PC-9 (cell line): ENCODE data around the gene RAB29. TPM values are rescaled to one million over a fixed set of nuclear protein-coding genes. Genes with fewer than 3 reads are reported as not detected.
"Not testable (repeated sequence)": the region's sequence is repeated elsewhere in the genome, so short reads cannot be mapped to it uniquely, and the experiment has no call there.

ENCODE experiments used
- Bru-seq: library from RNA; stranded (reverse); fragments of 400-500 nt; gene quantifications from one replicate; lab custom pipeline; 2021; lab: Mats Ljungman, UMichigan
- BruChase-seq, 2 experiments: library from RNA; stranded (reverse); fragments of 400-500 nt; gene quantifications; one replicate each; lab custom pipeline; 2021; lab: Mats Ljungman, UMichigan
- BruUV-seq: library from RNA; stranded (reverse); fragments of 400-500 nt; replicated peaks from 2 replicates; lab custom pipeline; 2021; lab: Mats Ljungman, UMichigan
- CTCF ChIA-PET: fragments of 300-600 bp; sonication (Branson Sonifier 250); formaldehyde crosslinking; loops from one replicate; lab custom pipeline; 2022; ENCODE audit warnings: antibody characterized with exemption; lab: Charles Lee
- POLR2A ChIA-PET: fragments of 300-600 bp; sonication (Branson Sonifier 250); formaldehyde crosslinking; loops from one replicate; lab custom pipeline; 2022; ENCODE audit warnings: antibody characterized with exemption; ENCODE audit not compliant: unreplicated experiment; lab: Charles Lee
- DNase-seq, 2 experiments: peaks; one replicate each; pipeline versions ENCODE4 v3.0.0 to v3.0.0-alpha.2; 2015 to 2022; ENCODE audit warnings: mixed read lengths in 1 of 2
- H2AFZ ChIP-seq: fragments of 200-600 bp; sonication (generic); 2 replicates; pipeline ENCODE4 v1.8.1; 2017; ENCODE audit warnings: antibody characterized with exemption
- H3F3A ChIP-seq: fragments of 200-600 bp; sonication (generic); 2 replicates; pipeline ENCODE4 v1.8.1; 2017; ENCODE audit warnings: antibody characterized with exemption, mild to moderate bottlenecking, low read depth; ENCODE audit not compliant: insufficient read depth
- H3K27ac ChIP-seq: fragments of 200-600 bp; sonication (generic); 2 replicates; pipeline ENCODE4 v1.6.1; 2016; ENCODE audit warnings: mixed run types
- H3K27me3 ChIP-seq: fragments of 200-600 bp; sonication (generic); 2 replicates; pipeline ENCODE4 v1.6.1; 2016; ENCODE audit warnings: low read depth, mixed run types; ENCODE audit not compliant: insufficient read depth
- H3K36me3 ChIP-seq: fragments of 200-600 bp; sonication (generic); 2 replicates; pipeline ENCODE4 v1.6.1; 2016; ENCODE audit warnings: low read depth, mixed run types
- H3K4me1 ChIP-seq: fragments of 200-600 bp; sonication (generic); replicated peaks from 2 replicates; pipeline ENCODE4 v1.6.1; 2016; ENCODE audit warnings: mixed run types; ENCODE audit not compliant: insufficient read depth
- H3K4me2 ChIP-seq: fragments of 200-600 bp; sonication (generic); 2 replicates; pipeline ENCODE4 v1.6.1; 2017; ENCODE audit warnings: mixed run types
- H3K4me3 ChIP-seq: fragments of 200-600 bp; sonication (generic); 2 replicates; pipeline ENCODE4 v1.6.1; 2016; ENCODE audit warnings: mixed run types
- H3K79me2 ChIP-seq: fragments of 200-600 bp; sonication (generic); 2 replicates; pipeline ENCODE4 v1.6.1; 2017; ENCODE audit warnings: low read depth, mixed run types
- H3K9me2 ChIP-seq: fragments of 200-600 bp; sonication (generic); 2 replicates; pipeline ENCODE4 v1.8.1; 2017; ENCODE audit warnings: mild to moderate bottlenecking; ENCODE audit not compliant: insufficient read depth
- H3K9me3 ChIP-seq: fragments of 200-600 bp; sonication (generic); 2 replicates; pipeline ENCODE4 v1.8.1; 2016; ENCODE audit warnings: low read depth; ENCODE audit not compliant: insufficient read depth
- H4K20me1 ChIP-seq: fragments of 200-600 bp; sonication (generic); 2 replicates; pipeline ENCODE4 v1.8.1; 2017; ENCODE audit not compliant: insufficient read depth
- CTCF ChIP-seq: fragments of 200-600 bp; sonication (generic); conservative IDR thresholded peaks from 2 replicates; pipeline ENCODE4 v1.6.1; 2017; ENCODE audit warnings: mixed run types, antibody characterized with exemption, mild to moderate bottlenecking, moderate library complexity
- EZH2 ChIP-seq: fragments of 200-600 bp; sonication (generic); IDR thresholded peaks from 2 replicates; pipeline ENCODE4 v1.8.0; 2017; ENCODE audit warnings: antibody characterized with exemption, low read depth
- intact Hi-C: fragments of 100-400 bp; cut with micrococcal nuclease; formaldehyde crosslinking; loops from one replicate; pipeline ENCODE4 v1.10.0; 2022; ENCODE audit not compliant: unreplicated experiment
- long read RNA-seq: library from polyadenylated mRNA; stranded (forward); transcript quantifications from one replicate; pipeline ENCODE4 v2.0.0, GENCODE V29; 2022
- total RNA-seq: library from RNA; stranded (reverse); gene quantifications from 2 replicates; pipeline ENCODE4 v1.2.3, GENCODE V29; 2021

The RAB29 gene
- total RNA-seq (10.4 and 11.1 TPM in 2 replicates), Bru-seq, nascent RNA (percentile 53 among the genes with signal in this experiment), BruChase-seq, experiment 1, labeled RNA remaining after a 2-hour chase (percentile 66 among the genes with signal in this experiment), BruChase-seq, experiment 2, labeled RNA remaining after a 6-hour chase (percentile 78 among the genes with signal in this experiment)
- long read RNA-seq, transcript RAB29-203 (5 exons, 1,157 nt): major isoform, 5 of 22 reads
- long read RNA-seq, partial matches to known transcripts: 4 of 22 reads
- long read RNA-seq, other reads (novel, unspliced or antisense): 9 of 22 reads

DNA sequence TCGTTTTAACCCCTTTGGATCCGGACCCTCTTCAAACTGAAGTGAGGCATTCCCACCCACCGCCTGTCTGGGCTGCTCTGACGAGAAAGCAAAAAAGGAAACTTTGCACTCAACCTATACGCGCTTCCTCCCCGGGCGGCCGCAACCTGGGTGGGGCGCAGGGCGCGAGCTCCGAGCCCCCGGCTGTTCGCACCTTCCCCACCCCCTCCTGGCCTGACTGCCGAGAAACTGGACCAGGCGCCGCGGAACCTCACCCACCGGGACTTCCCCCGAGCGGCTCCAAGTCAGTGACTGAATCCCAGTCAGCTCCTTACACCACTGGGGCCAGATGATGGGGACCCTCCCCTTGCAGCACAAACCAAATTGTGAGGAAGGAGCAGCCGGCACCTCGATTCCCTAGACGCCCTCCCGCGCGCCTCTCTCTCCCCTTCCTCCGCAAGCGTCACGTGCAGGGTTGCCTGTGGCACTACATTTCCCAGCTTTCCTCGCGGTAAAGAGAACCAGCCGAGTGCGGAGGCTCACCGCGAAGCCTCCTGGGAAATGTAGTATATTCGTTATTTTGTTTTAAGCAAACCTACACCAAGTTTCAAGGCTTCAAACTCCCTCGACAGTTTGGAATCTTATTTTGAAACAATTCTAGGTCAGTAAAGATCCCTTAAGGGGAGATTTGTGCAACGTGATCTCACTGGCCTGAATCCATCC lies at the start of gene RAB29:
Gene RAB29 (minus strand): TSS at position 468 of the 702 bp plus-strand sequence. CDS start 526 bp downstream, outside the sequence.
- Histone ChIP-seq H3K79me2 (no peaks in the 10 kb centered on the region), H4K20me1 (no peaks in the 10 kb centered on the region), H3F3A (no peaks in the 10 kb centered on the region), H3K27me3 (no peaks in the 10 kb centered on the region), H3K4me1 (peaks cover 8% of the 10 kb centered on the region), H3K4me2 (peak within 1 kb of the TSS; percentile 67), H3K27ac (no peak within 1 kb of the TSS), H3K9me2 (no peaks in the 10 kb centered on the region), H3K9me3 (no peaks in the 10 kb centered on the region), H3K36me3 (no peaks in the 10 kb centered on the region), H2AFZ (peak within 1 kb of the TSS; percentile 93), H3K4me3 (peak within 1 kb of the TSS; percentile 86)
- TF ChIP-seq CTCF (no peak), EZH2 (no peak)
- intact Hi-C loops: loop anchor here (2.0 kb wide), 1 partner anchor 24 kb away; the partner anchor contains the start of gene NUCKS1
- CTCF ChIA-PET: interaction anchor here (0.6 kb wide), 1 partner anchor 144 kb away, joined by 4 read pairs; no protein-coding TSS in a partner anchor
- no TSS peak for BruUV-seq
- peak; percentile 61 to 70 for DNase-seq
- POLR2A ChIA-PET: interaction anchor here (0.5 to 0.6 kb wide), 2 partner anchors 13 to 35 kb away, joined by 3 to 4 read pairs; no protein-coding TSS in a partner anchor

- BruUV-seq: no TSS peak
- H3K9me3 ChIP-seq: no peaks in the 10 kb centered on the region
- no peaks in the 10 kb centered on the region for H3K4me1 ChIP-seq
- no peaks in the 10 kb centered on the region for H3K9me2 ChIP-seq
- H3K4me3 ChIP-seq: no peak overlapping the region
- no peaks in the 10 kb centered on the region for H3K79me2 ChIP-seq
- H3K27me3 ChIP-seq: no peaks in the 10 kb centered on the region
- H2AFZ ChIP-seq: no peak overlapping the region
- DNase-seq: no peak
- no peak overlapping the region for H3K27ac ChIP-seq
- POLR2A ChIA-PET: no interaction called here
- H3K36me3 ChIP-seq: no peaks in the 10 kb centered on the region
- no peaks in the 10 kb centered on the region for H3F3A ChIP-seq
- CTCF ChIA-PET: no interaction called here
- intact Hi-C loops: no loop called here
- TF ChIP-seq CTCF (no peak), EZH2 (no peak)
- no peak overlapping the region for H3K4me2 ChIP-seq
- no peaks in the 10 kb centered on the region for H4K20me1 ChIP-seq
These were observed 48.9 kb upstream of the RAB29 start for GRCh38 chr1:205824180-205824579.

- H3F3A ChIP-seq, POLR2A ChIA-PET: not testable (repeated sequence)
These were observed 48.0 kb upstream of the RAB29 start for GRCh38 chr1:205823260-205823659.

More at GRCh38 chr1:205823260-205823659, 48.0 kb upstream of the RAB29 start:
- H3K4me2 ChIP-seq, BruUV-seq, H3K27ac ChIP-seq, H2AFZ ChIP-seq, intact Hi-C loops, DNase-seq, H3K36me3 ChIP-seq, CTCF ChIA-PET, H3K9me3 ChIP-seq, H4K20me1 ChIP-seq, H3K9me2 ChIP-seq, H3K4me1 ChIP-seq, H3K79me2 ChIP-seq, H3K4me3 ChIP-seq, H3K27me3 ChIP-seq: not testable (repeated sequence)
